H7 (cell line): ENCODE data around the gene PNPLA7. TPM values are rescaled to one million over a fixed set of nuclear protein-coding genes. Genes with fewer than 3 reads are reported as not detected.
A peak's percentile ranks its signal among the peaks of the same experiment; 100 is the strongest.

ENCODE experiments used
- DNase-seq: peaks from one replicate; pipeline ENCODE4 v3.0.0; 2012
- H3K27me3 ChIP-seq: 2 replicates; pipeline ENCODE4 v1.6.0; 2011; ENCODE audit warnings: mild to moderate bottlenecking, low read length; ENCODE audit not compliant: control insufficient read depth, insufficient read depth
- H3K36me3 ChIP-seq: replicated peaks from 2 replicates; pipeline ENCODE4 v1.5.1; 2011; ENCODE audit warnings: low read length; ENCODE audit not compliant: control insufficient read depth, insufficient read depth
- H3K4me3 ChIP-seq: 2 replicates; pipeline ENCODE4 v1.5.1; 2011; ENCODE audit warnings: low read depth, mild to moderate bottlenecking, control low read depth, low read length, moderate library complexity; ENCODE audit not compliant: insufficient read depth
- total RNA-seq: library from RNA; depleted of rRNA; stranded (reverse); fragments of >200 nt; shearing (Covaris generic); gene quantifications from 2 replicates; pipeline ENCODE4 v1.2.3, GENCODE V29; 2014

The PNPLA7 gene
- total RNA-seq, 1 experiment from 2014 or later: 0.14 TPM

DNA sequence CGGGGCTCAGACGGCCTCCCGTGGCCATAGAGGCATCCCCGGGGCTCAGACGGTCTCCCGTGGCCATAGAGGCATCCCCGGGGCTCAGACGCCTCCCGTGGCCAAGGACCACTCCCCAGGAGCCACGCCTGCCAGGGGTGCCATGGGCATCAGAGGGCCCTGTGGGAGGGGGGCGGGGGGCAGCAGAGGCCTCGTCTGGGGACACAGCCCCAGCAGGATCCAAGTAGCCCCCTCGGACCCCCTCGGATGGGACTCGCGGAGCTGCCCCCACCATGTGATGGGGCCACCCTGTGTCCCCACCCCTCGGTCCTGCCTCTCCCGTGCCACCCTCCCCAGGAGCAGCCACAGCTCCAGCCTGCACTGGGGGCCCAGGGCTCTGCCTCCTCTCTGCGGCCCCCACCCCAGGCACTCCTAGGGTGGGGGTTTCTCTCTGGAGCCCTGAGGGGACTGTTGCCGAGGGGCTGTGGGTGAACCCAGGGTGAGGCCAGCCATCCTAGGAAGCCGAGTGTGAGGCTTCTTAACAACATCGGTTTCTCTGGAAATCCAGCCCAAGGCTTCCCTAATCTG is 111.5 kb downstream of the PNPLA7 start:
- no peak for DNase-seq
- Histone ChIP-seq H3K27me3 (peaks cover 4% of the 10 kb centered on the region; the same call in 1 of the 2 replicates), H3K36me3 (no peaks in the 10 kb centered on the region), H3K4me3 (no peak overlapping the region)

DNA sequence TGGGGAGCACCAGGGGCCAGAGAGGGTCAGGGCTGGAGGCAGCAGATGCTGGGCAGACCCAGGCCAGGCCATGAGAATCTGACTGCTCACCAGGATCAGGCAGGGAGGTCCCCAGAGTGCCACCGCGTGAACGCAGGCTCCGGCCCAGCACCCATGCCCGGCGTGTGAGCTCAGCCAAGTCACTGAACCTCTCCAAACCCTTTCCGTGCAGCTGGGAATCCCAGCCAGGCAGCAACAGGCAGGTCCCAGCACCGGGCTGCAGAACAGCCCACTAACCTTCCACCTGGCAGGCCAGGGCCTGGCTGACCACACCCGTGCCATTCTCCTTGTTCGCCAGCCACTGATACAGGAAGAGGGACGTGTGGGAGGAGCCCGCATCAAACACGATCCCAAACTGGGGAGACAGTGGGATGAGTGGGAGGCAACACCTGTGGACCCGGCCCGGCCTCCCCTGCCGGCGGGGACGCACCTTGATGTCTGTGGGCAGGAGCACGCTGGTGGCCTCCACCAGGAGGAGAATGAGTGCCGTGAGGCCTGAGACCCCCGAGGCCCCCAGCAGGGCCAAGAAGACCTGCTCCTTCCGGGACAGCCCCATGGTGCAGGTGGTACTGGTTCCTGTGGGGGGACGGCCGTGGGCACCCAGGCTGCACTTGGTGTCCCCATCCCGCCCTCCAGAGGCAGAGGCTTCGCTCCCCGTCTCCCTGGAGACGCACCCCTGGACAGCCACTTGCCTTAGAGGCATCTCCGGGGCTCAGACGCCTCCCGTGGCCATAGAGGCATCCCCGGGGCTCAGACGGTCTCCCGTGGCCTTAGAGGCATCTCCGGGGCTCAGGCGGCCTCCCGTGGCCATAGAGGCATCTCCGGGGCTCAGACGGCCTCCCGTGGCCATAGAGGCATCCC is 112.3 kb downstream of the PNPLA7 start:
- peak; percentile 62 for DNase-seq
- H3K36me3 ChIP-seq: no peaks in the 10 kb centered on the region
- H3K27me3 ChIP-seq: peaks cover 4% of the 10 kb centered on the region; the same call in 1 of the 2 replicates
- no peak overlapping the region for H3K4me3 ChIP-seq

DNA sequence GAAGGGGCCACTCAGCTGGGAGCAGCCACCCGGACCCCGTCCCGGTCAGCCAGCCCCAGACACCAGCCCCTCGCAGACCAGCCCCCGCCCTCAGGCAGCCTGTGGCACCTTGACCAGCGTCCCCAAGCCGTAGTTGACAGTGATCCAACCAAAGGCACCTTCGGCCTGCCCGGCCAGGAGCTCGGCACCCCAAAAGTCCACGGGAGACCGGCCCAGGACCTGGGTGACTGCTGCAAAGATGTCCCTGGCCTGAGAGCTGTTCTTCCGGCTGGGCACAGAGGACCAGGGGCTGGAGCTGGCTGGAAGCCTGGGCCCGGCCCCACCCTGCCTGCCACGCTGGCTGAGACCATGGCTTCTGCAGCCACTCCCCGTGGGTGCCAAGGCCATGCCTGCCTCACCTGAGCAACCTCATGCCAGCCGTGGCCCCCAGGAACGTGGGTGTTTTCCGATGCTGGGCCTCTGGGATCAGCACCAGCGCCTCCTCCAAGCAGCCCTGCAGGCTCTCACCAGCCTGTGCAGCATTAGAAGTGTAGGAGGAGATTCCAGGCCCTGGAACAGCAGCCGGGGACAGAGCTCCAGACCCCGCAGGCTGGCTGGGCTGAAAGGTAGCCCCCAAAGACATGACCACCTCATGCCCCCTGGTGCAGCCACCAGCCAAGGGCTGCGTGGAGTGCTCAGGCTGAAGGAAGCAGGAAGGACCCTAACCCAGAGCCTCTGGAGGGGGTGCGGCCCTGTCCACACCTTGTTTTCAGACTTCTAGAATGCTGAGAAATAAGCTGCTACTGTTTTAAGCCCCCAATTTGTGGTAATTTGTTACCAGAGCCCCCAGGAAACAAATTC is 113.2 kb downstream of the PNPLA7 start:
- no peaks in the 10 kb centered on the region for H3K36me3 ChIP-seq
- DNase-seq: peak; percentile 56
- H3K27me3 ChIP-seq: peaks cover 1% of the 10 kb centered on the region; the same call in 1 of the 2 replicates
- no peak overlapping the region for H3K4me3 ChIP-seq

DNA sequence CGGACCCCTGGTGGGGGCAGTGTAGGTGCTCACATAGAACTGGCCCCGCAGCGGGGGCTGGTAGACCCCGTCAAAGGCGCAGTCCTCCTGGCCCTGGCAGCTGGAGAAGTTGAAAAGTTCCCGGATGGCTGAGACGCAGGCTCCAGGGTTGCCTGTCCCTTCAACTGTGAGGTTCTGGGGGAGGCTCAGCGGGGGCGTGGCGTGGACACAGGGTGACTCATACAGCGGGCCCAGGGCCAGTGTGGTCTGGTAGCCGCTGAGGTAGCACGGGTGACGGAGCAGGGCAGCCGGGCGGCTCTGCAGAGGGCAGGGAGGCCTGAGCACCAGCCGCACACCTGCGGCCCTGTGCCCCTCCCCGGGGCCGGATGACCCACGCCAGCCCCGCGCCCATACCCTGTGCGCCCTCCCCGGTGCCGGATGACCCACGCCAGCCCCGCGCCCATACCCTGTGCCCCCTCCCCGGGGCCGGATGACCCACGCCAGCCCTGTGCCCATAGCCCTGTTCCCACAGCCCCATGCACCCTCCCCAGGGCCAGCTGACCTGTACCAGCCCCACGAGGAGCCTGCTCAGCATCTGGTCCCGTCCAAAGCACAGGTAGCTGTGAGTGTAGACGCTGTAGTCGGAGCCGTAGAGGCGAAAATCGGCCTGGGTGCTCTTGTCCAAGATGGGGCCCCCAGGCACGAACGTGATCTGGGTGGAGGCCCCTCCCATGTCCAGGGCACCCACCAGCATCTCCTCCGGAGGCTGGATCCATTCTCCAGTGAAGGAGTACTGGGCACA is 114.0 kb downstream of the PNPLA7 start:
- Histone ChIP-seq H3K36me3 (no peaks in the 10 kb centered on the region), H3K4me3 (no peak overlapping the region), H3K27me3 (no peaks in the 10 kb centered on the region)
- peak; percentile 67 for DNase-seq

DNA sequence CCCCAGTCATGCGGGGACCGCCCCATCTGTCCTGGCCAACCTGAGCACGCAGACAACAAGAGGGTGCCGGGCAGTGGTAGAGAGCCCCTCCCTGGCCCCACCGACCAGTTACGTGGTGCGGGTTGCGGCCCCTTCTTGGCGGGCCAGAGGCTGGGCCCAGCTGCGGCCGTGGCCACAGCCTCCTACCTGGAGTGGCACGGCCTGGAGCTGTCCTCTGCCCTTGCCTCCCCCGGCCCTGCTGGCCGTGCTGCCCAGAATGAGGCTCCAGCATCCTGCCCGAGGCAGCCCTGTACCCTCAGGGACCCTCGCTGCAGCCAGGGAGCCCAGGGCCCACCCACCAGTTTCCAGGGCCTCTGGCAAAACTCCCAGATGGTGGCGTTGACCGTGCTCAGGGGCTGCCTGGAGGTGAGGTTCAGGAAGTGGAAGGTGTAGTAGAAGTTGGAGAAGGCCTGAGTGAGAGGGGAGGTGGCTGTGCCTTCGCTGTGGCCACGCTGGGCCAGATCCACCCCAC is 114.8 kb downstream of the PNPLA7 start:
- no peak overlapping the region for H3K4me3 ChIP-seq
- H3K27me3 ChIP-seq: no peaks in the 10 kb centered on the region
- DNase-seq: peak; percentile 51
- H3K36me3 ChIP-seq: no peaks in the 10 kb centered on the region

DNA sequence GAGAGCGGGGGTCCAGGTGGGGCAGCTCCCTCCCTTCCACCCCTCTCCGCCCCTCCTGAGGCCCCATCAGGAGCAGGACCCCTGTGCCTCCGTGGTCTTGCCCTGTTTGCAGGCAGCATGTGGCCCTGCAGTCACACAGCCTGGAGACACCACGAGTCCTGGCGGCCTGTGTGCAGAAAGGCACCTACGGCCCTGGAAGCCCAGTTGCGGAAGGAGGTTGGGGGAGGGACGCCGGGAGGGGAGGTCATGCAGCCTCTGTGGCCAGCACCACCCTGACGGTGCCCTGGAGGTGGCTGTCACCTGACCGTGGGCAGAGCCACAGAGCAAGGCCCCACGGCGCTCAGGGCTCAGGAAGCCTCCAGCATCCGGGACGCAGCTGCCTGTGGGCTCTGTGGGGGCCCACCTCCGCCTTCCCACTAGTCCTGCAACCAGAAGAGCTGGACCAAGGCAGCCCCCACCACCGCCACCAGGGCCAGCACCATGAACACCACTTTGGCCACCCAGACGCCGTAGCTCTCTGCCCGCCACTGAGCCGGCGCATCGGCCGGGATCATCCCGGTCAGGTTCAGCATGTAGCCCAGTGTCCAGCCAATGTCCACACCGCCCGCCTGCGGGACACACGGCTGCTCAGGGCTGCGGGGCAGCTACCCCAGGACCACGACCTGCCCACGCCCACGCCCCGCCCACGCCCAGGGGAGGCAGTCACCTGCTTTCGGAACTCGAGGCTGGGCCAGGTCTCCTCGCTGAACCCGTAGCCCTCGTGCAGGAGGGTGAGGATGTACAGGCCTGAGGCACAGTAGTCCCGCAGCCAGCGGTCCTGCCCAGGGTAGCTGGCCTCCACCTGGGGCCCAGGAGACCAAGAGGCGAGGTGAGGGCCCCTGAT is 115.5 kb downstream of the PNPLA7 start:
- peak; percentile 53 for DNase-seq
- Histone ChIP-seq H3K4me3 (no peak overlapping the region), H3K36me3 (no peaks in the 10 kb centered on the region), H3K27me3 (no peaks in the 10 kb centered on the region)

DNA sequence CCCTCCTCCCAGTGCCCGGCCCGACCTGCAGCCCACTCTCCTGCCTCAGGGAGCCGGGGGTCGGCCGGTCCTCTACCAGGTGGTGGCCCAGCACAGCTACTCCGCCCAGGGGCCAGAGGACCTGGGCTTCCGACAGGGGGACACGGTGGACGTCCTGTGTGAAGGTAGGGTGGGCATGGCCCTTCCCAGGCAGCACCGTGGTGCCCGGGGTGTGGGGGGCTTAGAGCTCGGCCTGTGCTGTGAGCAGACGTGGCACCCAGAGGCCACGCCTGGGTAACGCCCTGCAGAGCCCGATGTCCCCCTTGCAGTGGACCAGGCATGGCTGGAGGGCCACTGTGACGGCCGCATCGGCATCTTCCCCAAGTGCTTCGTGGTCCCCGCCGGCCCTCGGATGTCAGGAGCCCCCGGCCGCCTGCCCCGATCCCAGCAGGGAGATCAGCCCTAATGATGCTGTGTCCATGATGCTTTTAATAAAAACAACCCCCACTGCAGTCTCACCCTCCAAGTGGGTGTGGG is 116.2 kb downstream of the PNPLA7 start:
- no peaks in the 10 kb centered on the region for H3K27me3 ChIP-seq
- peak; percentile 58 for DNase-seq
- no peaks in the 10 kb centered on the region for H3K36me3 ChIP-seq
- H3K4me3 ChIP-seq: no peak overlapping the region

DNA sequence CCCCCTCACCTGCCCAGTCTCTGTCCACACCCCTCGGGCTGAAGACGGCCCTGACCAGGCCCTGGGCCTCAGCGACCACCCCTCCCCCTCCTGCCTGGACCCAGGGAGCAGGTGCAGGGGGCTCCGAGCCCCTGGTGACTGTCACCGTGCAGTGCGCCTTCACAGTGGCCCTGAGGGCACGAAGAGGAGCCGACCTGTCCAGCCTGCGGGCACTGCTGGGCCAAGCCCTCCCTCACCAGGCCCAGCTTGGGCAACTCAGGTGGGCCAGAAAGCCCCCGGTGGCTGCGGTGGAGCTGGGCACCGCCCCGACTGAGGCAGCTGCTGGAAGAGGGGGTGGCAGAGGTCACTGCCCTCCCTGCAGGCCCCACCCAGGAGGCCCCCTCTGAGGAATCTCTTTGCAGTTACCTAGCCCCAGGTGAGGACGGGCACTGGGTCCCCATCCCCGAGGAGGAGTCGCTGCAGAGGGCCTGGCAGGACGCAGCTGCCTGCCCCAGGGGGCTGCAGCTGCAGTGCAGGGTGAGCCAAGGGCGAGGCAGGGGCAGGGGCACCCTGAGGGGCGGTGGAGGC is 116.8 kb downstream of the PNPLA7 start:
- peak; percentile 49 for DNase-seq
- no peaks in the 10 kb centered on the region for H3K27me3 ChIP-seq
- H3K4me3 ChIP-seq: no peak overlapping the region
- no peaks in the 10 kb centered on the region for H3K36me3 ChIP-seq

DNA sequence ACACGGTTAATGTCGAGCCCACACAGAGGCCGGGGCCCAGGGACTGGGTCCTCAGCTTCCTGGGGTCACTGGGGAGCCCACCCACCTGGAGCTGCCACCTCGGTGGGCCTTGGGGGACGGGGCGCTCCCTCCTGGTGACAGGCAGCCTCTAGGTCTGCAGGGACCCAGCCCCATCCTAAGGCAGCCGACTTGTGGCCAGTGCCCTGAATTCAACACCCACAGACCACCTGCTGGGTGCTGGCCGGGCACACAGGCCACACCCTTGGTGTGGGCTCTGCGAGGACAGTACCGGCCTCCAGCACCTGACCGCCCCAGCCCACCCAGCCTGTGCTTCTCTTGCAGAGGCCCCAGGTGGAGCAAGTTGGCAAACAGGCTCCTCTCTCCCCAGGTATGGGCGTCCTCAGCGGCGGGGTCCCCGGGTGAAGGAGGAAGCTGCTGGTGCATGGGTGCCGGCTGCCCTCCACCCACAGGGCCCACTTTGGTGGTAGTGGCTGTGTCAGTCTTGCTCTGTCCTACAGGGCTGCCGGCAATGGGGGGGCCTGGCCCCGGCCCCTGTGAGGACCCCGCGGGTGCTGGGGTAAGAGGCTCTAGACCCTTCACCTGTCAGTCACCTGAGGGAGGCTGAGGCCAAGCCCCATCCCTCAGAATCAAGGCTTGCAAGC is 117.4 kb downstream of the PNPLA7 start:
- Histone ChIP-seq H3K27me3 (no peaks in the 10 kb centered on the region), H3K36me3 (no peaks in the 10 kb centered on the region), H3K4me3 (no peak overlapping the region)
- peak; percentile 50 for DNase-seq

DNA sequence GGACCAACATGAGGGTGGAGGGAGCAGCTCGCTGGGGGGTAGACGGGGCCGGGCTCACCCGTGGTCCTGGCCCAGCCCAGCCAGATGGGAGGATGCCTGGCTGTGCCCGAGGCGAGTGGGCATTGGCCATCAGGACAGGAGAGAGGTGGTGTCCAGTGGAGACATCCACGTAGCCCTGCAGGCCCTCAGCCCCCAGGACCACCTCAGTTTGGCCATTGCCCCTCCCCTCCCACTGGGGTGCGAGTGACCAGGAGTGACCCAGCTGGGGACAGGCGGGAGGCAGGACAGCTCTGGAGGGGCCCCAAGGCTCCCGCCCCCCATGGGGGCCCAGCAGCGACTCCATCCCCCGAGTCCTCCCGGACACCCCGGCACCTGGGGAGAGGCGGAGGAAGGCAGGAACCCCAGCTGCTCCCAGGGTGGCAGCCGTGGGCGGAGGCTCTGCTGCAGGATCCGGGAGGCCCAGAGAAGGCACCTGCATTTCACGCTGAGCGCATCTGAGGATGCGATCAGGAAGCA is 118.7 kb downstream of the PNPLA7 start:
- H3K36me3 ChIP-seq: no peaks in the 10 kb centered on the region
- peak; percentile 47 for DNase-seq
- no peaks in the 10 kb centered on the region for H3K27me3 ChIP-seq
- no peak overlapping the region for H3K4me3 ChIP-seq

DNA sequence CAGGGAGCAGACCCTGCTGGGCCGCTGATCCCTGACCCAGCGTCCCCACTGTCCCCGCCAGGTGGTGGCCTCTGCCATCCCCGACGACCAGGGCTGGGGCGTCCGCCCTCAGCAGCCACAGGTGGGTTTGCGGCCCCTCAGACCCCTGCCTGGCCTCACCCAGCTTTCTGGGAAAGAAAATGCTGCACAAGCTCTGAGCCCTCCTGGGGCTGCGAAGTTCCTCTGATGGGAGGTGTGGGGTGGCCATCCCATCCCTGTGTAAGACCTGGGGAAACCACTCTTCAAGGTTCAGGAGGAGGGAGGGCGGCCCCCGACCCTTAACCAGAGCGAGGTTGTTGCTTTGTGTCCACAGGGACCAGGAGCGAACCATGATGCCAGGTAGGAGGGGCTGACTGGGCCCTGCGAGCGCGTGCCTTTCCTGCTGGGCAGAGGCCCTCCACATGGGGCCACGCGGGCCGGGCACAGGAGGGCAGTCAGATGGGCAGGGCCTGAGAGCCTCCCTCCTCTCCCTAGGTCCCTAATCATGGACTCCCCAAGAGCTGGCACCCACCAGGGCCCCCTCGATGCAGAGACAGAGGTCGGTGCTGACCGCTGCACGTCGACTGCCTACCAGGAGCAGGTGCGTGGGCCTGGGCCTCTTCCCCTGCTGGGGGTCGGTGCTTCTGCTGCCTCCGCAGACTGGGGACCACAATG is 119.3 kb downstream of the PNPLA7 start:
- no peak overlapping the region for H3K4me3 ChIP-seq
- H3K36me3 ChIP-seq: no peaks in the 10 kb centered on the region
- no peaks in the 10 kb centered on the region for H3K27me3 ChIP-seq
- DNase-seq: peak; percentile 59
